Activated T-cell treated with anti-CD3 and anti-CD28 coated beads for 48 hours (primary cell): ENCODE data around the gene DMKN.
A peak's percentile ranks its signal among the peaks of the same experiment; 100 is the strongest.

Source experiments
- DNase-seq: peaks from one replicate; pipeline ENCODE4 v3.0.0-alpha.2; 2020; ENCODE audit warnings: low read depth

DMKN gene

DNA sequence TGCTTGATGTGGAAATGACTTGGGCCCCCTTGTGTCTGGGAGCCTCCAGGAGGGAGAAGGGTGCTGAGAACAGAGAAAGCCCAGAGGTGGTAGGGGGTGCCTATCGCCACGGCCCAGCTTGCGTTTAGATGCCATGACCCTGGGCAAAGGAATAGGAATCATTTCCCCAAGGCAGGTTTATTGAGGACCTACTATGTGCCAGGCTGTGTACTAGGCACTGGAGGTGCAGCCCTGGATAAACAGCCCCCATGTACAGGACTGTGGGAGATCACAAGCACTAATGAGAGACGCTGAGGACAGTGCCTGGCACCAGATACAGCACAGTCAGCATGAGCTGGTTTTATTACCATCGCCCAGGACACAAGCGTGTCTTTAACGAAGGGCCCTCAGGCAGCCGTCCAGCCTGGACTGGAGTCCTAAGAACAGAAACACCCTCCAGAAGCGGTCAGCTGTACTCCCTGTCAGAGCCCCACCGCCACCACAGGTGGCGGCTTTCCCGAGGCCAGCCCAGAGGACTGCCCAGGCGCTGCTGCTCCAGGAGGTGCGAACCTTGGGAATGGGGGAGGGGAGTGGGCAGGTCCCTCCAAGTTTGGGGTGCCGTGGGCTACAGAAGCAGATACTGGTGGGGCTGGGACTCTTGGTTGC lies 36.6 kb upstream of the DMKN start:
- DNase-seq, result no peak

DNA sequence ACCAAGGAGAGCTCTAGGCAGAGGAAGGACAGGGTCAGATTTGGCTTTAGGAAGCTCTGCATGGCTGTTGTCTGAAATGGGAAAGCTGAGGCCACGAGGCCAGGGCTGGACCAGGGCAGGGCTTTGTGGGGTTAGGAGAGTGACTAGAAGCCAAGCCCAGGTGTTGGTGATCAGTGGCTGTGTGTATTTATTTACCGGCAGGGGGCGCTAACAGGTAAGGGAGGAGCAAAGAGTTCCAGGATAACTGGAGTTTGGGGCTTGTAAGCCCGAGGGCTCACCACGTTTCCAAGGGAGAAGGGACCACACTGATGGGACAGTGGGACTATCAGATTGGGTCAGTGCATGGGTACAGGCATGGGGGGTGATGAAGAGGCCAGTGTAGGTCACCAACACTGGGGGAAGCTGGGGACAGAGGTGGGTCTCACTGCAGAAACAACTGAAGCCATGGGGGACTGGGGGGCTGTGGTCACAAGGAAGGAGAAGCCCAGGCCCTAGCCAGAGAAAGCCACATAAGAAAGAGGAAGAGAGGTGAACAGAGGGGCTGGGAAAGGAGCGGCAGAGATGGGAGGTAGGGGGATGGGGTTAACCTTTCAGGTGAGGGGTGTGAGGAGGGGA lies 35.8 kb upstream of the DMKN start:
- peak; percentile 28 for DNase-seq

DNA sequence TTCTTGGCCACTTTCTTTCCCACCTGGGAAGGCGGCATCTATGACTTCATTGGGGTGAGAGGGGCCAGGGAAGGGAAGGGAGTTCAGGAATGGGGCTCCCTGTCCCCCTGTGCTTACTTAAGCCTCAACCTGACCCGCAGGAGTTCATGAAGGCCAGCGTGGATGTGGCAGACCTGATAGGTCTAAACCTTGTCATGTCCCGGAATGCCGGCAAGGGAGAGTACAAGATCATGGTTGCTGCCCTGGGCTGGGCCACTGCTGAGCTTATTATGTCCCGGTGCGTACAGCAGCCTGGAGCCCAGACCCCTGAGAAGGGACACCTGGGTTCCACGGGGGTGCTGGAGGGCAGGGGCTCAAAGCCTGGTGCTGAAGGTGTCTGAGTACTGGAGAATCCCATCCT lies 33.1 kb upstream of the DMKN start:
- DNase-seq, result no peak

DNA sequence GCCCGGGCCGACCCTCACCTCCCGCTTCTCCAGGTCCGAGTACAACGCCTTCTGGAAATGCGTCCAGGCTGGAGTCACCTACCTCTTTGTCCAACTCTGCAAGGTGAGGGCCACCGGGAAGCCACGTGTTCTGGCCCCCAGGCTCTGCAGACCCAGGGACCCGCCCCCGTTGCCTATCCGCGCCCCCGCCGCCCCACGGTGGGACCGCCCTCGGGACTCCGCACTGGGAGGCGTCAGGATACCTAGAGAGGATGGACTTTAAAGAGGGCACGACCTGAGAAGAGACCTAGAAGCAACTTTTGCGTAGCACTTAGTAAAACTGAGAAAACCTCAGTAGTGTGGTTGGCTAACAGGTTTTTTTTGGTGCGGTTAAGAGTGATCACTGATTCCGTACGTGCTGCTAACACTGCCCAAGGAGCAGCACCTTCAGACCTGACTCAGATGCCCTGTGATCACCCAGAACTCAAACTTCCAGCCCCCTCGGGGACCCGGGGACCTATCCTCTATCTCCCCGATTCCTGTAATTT lies 32.5 kb upstream of the DMKN start:
- DNase-seq, result peak; percentile 76

DNA sequence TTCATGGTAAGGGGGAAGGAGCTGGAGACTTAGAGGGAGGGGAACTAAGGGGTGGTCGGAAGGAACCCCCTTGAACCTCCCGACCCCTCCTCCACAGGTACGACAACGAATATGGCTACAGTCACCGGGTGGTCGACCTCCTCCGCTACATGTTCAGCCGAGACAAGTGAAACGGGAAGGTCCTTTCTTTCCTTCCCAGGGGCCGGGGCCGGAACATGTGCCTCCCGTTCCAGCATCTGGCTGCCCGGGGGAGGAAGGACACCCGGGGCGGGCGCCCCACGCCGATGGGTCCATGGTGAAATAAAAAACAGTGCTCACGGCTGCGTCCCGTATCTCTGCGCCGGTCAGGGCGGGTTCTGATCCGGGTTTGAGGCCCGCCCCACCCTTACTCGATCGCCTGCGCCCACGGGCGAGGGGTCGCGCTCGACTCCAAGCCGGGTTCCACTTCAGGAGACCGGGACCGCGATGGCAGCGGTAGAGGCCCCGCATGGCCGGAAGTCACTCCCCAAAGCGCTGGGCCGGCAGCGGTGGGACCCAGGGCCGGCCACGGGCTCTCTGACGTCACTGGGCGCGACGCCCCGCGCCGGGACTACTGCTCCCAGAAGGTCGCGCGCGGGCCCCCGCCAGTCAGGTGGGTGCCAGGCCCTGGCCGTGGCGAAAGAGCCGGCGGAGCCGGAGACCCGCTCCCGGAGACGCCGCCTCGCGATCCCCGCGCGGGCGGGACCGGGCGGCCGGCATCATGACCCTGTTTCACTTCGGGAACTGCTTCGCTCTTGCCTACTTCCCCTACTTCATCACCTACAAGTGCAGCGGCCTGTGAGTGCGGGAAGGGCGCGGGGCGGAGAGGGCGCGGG lies 31.8 kb upstream of the DMKN start, which contains the start of gene TMEM147:
Gene TMEM147, plus strand, starts transcription at position 626 of the 854 bp plus-strand sequence. Its CDS starts 114 bp downstream, at position 740.
- peak; percentile 88 for DNase-seq

DNA sequence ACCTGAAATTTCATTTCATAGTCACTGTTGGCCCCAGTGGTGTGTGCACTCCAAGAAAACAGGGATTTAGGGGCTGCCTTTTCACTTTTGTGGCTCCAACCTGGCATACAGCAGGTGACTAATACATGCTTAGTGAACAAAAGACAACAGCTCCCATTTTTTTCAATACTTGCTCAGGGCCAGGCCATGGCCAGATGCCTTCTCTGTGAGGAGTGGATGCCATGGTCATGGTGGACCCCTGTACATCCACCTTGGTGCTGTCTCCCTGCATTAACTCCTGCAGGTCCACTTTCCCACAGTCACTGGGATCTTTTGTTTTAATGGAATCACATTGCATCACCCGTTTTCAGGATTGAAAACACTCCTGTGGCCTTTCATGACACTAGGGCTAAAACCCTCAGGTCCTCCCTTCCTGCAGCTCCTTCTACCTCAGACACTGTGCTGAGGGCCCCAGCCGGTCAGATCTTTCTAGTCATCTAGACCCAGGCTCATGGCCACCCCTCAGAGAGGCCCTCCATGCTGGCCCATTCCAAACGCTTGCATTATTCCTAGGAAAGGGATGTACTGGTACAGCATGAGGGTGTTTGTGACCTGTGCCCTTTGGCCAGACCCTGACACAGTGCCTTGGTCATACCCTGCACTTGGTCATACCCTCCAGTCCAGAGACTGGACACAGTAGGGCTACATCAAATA lies 30.8 kb upstream of the DMKN start:
- no peak for DNase-seq

DNA sequence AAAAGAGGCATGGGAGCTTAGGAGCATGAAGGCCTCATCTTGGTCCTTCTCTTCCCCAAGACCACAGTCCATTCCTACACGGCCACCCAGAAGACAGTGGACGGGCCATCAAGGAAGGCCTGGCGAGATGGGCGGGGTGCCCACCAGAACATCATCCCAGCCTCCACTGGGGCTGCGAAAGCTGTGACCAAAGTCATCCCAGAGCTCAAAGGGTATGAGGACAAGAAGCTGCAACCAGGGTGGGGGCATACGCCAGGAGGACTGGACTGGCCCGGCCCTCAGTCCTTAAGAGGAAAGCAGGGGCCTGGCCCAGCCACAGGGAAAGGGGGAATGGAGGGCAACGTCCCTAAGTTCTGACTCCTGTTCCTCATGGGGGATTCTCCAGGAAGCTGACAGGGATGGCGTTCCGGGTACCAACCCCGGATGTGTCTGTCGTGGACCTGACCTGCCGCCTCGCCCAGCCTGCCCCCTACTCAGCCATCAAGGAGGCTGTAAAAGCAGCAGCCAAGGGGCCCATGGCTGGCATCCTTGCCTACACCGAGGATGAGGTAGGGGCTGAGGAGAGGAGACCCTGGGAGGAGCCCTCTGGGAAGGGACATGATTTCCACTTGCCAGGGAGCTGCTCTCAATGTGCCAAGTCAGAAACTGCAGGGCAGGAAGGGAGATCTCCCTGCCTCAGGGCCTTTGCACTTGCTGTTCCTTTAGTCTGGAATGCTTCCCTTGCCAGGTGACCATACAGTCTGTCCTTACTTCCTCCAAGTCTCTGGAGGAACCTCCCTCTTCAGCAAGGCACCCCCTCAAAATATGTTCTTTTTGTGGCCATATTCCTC lies 30.0 kb upstream of the DMKN start:
- no peak for DNase-seq

DNA sequence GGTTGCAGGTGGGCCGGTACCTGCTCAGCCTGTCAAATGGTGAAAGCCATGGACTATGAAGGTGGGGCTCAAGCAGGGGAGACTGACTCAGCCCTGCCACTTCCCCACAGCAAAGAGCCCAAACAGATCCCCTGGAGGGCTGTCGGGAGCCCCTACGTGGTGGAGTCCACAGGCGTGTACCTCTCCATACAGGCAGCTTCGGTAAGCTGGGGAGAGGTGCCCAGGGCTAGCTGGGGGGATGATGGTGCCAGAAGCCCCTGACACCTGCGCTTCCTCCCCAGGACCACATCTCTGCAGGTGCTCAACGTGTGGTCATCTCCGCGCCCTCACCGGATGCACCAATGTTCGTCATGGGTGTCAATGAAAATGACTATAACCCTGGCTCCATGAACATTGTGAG lies 28.8 kb upstream of the DMKN start:
- no peak for DNase-seq

DNA sequence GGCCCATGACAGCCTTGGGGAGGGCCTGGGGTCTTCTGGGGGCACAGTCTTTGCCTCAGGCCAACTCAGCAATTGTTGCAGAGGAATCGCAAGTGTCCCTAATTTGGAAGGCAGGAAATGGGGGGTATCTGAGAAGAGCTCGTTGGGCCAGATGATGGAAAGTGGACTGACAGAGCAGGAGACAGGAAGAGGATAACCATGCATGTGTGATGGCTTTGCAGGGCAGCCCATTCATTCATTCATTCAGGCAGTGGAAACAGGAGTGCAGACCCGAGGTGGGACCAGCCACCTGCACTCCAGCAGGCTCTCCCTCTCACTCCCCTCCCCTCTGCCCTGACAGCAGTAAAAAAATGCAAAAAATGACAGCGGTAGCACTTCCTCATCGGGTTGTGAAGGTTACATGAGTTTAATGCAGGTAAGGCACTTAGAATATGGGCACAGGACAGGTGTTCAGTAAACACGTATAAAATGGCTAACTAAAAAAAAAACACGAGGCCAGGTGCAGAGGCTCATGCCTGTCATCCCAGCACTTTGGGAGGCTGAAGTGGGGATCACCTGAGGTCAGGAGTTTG lies 27.0 kb upstream of the DMKN start:
- DNase-seq, result no peak

DNA sequence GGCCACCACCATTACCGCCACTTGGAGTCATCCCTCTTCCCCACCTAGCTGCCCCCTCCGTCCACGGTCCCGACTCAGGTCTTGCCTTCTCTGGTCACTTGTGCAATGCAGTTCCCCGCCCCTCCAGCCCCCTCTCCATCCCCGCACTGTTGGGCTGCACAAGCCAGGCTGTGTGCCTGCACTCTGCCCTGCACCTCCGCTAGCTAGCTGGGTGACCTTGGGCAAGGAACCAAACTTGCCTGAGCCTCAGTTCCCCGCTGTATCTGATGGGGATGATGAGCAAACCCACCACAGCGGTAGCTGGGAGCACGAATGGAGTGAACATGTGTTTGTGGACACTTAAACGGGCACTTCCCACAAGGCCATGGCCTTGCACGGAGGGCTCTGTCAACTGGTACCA lies 26.4 kb upstream of the DMKN start:
- DNase-seq, result no peak

DNA sequence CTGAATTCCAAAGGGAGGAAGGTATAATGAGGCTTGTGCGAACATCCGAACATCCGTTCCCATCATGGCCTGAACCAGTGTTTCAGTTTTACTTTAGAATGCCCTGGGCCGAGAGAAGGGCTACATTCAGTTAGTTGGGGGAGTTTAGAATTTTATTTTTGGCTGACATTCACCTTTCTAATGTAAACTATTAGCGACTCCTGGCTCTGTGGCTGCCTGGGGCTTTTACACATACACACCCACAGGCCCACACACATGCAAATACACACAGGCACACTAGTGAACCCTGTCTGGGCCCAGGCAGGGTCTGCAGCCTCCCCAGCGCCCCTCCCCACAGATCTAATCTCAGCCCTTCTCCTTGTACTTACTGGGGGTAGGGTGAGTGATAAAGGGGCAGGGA lies 25.9 kb upstream of the DMKN start:
- no peak for DNase-seq

DNA sequence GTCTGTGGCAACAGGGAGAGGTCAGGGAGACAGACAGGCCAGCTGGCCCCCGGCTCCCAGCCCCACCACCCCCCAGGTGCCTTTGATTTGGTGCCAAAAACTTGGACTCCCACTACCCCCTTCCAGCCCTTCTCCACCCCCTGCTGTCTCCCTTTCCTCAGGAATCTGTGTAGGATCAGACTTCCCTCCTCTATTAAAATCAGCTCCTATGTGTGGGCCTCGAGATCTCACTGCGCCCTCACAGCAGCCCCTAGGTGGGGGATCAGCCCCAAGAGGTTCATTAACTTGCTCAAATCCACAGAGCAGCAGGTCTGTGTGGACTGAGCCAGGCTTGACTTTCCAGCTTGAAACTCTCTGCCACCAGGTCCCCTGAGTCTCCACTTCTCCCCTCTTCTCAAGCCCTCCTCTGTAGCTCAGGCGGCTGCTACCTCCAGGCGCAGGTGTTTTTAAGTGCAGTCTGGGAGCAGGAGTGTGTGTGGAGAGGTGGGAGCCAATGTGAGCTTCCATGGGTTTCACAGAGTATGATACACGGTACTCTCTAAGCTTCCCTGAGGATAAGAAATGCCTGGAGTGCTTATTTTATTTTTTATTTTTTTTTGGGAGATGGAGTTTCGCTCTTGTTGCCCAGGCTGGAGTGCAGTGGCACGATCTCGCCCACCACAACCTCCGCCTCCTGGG lies 21.5 kb upstream of the DMKN start:
- DNase-seq, result no peak

DNA sequence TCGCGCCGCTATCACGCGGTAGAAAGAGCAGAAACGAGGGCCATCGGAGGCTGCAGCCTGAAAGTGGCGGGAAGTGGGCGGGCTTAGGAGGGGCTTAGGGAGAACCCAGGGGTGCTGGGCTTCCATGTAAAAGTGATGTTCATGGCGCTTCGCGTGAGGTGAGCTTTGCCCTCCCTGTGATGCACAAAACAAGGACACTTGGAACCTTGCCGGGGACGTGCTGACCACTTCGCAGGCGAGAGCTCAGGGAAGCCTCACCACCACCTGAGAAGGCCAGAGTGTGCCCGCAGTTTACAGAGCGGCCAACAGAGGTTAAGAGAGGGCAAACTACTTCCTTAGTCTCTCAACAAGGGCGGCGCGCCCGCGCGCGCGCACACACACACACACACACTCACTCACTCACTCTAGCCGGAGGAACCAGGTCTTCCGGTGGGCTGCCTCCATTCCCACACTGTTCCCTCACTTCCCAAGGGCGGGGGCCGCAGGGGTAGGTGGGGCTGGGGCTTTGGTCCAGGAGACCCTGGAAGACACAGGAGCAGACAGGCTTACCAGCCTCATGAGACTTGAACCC lies 20.5 kb upstream of the DMKN start:
- peak; percentile 39 for DNase-seq

DNA sequence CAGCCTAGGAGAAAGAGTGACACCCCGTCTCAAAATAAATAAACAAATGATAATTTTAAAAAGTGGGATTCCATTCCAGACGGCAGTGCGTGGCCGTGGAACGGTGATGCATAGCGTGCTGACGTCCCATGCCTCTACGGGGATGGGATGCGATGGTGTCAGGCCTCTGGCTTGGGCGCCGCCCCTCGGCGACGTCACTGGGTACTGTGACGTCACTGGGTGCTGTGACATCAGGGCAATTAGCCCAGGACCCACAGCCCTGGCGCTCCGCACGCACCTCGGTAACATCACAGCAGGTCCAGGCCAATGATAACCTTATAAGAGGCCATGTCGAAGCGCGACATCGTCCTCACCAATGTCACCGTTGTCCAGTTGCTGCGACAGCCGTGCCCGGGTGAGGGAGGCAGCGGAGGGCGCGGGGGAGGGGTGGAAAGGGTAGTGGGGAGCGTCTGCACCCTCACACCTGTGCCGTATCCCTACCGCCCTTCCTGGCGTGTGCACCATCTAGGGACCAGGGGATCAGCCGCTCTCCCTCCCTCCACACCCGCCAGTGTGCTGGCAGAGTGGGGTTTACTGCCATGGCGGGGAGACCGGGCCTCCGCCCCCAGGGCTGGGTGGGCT lies 19.9 kb upstream of the DMKN start, which contains the start of gene GAPDHS:
Gene GAPDHS, plus strand, starts transcription at position 256 of the 621 bp plus-strand sequence. Its CDS starts 72 bp downstream, at position 328.
- DNase-seq, result no peak

DNA sequence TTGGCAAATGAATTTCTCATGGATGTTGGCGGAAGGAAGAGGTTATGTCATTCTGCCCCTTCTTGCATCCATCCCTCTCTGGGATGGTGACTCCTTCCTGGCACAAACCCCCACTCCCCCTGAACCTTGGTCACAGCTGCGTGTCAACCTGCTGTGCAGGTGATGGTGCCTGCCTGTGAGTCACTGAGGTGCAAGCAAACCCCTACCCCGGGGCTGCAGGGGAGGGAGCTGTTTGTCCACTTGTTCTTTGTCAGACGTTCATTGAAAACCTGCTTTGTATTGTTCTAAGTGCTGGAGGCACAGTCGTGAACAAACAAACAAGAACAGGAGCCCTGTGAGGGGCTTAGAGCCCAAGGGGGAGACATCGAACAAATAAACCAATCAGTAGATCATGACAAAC lies 17.8 kb upstream of the DMKN start:
- DNase-seq, result no peak

DNA sequence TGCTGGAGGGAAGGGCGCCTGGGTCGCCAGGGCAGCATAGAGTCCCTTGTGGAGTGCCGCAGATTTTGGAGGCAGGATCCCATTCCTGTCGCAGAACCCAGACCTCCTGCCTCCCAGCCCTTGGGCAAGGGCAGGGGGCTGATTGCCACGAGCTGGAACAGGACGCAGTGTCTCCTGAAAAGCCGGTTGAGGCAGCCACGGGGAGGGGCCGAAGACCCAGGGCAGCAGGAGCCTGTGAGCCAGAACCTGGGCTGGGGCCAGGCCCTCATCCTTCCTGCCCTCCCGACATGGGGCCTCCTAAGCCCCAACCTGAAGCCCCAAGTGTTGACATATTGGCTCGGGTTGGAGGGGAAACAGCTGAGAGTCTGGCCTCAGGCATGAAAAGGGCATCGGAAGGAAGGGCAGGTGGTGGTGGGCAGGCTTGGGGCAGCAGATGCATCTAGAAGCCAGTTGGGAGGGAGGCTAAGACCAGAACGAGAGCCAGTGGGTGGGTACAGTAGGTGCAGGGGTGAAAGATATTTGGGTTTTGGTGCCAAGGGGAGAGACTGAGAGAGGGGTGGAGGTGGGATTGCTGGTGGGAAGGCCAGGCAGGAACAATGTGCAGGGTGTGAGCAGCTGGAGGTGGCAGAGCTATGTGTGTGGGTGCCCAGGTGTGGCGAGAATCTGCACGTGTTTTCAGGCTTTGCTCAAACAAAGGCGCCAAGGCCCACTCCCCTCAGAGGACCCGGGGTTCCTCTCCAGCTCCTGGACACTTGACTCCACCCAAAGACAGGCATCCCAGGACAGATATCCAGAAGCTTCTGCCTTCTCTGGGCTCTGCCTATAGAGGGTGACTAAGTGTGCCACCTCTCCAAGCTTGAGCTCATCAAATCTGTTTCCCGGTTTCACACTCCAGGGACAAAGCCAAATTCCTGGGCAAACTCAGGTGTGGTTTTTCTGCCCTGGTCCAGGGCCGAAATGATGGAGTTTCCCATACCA lies 16.1 kb upstream of the DMKN start:
- no peak for DNase-seq

DNA sequence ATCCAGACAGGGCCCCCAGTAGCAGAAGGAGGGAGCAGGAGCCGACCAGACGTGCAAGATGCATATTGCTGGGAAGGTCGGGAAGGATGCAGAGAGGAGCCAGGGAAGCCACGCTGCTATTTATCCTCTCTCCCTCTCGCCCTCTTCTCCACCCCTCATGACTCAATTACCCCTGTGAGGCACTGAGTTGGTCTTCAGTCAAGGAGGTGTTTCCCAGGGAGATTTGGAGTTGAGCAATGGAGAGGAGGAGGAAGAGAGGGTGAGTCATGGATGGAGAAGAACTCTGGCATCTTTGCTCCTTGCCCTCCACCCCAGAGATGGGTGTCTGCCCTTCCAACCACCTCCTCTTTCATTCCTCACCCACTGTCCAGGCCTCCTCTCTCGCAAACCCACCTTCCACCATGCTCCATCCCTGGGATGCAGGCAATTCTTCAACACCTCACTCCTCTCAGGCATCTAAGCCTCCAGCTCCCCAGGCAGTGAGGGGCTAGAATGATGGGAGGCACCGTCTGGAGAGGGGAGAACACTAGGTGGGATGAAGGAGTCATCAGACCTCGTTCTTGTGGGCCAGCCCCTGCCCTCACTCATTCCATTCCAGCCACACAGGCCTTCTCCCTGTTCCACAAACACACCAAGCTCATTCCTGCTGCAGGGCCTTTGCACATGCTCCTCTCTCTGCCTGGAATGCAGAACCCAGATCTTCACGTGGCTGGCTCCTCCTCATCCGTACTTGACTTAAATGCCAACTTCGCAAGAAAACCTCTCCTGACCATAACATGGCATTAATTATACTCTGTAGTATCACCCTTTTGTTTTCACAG lies 15.0 kb upstream of the DMKN start, which contains the start of gene SBSN:
Gene SBSN, minus strand, starts transcription at position 94 of the 821 bp plus-strand sequence. Its CDS starts 30 bp downstream, at position 64.
- no peak for DNase-seq
